Fibroblast of mammary gland (primary cell): Measurements from ENCODE around the gene AMMECR1L.
"Not testable (repeated sequence)": the region's sequence is repeated elsewhere in the genome, so short reads cannot be mapped to it uniquely, and the experiment has no call there.

Source experiments
- DNase-seq: peaks from one replicate; pipeline ENCODE4 v3.0.0-alpha.2; 2010; ENCODE audit warnings: low read depth
- H3K4me3 ChIP-seq: 2 replicates; pipeline ENCODE4 v1.5.1; 2011; ENCODE audit warnings: low read depth, mild to moderate bottlenecking, low read length, moderate library complexity; ENCODE audit not compliant: control insufficient read depth
- CTCF ChIP-seq: conservative IDR thresholded peaks from 2 replicates; pipeline ENCODE4 v1.5.1; 2011; ENCODE audit warnings: low read depth, low read length, inconsistent platforms; ENCODE audit not compliant: control insufficient read depth, insufficient read depth

AMMECR1L gene

GRCh38 chr2:127887776-127888130 is 2.0 kb upstream of the AMMECR1L start:
- peak; percentile 8 for DNase-seq
- peak overlapping the region; percentile 50 for H3K4me3 ChIP-seq
- no peak for TF ChIP-seq CTCF

- H3K4me3 ChIP-seq, result peak overlapping the region; percentile 50
- TF ChIP-seq CTCF, result no peak
- DNase-seq, result peak; percentile 14
Measured at GRCh38 chr2:127887082-127887775, 1.5 kb upstream of the AMMECR1L start.

- H3K4me3 ChIP-seq, result peak overlapping the region; percentile 50
- not testable (repeated sequence) for DNase-seq
Measured at GRCh38 chr2:127886593-127886935, 808 bp upstream of the AMMECR1L start.

GRCh38 chr2:127884861-127885740 is 655 bp downstream of the AMMECR1L start:
- DNase-seq, result peak; percentile 21
- H3K4me3 ChIP-seq, result peak overlapping the region; percentile 60

- peak overlapping the region; percentile 60 for H3K4me3 ChIP-seq
- peak; percentile 85 for DNase-seq
- TF ChIP-seq CTCF, result no peak
Measured at GRCh38 chr2:127884436-127884835, 1.3 kb downstream of the AMMECR1L start.

- no peak for TF ChIP-seq CTCF
- no peak for DNase-seq
- H3K4me3 ChIP-seq, result no peak overlapping the region
Measured at GRCh38 chr2:127879899-127880298, 5.9 kb downstream of the AMMECR1L start.

GRCh38 chr2:127877626-127878025 is 8.1 kb downstream of the AMMECR1L start:
- no peak for TF ChIP-seq CTCF
- peak; percentile 21 for DNase-seq
- H3K4me3 ChIP-seq, result no peak overlapping the region

GRCh38 chr2:127877136-127877535 is 8.6 kb downstream of the AMMECR1L start:
- no peak for DNase-seq
- no peak for TF ChIP-seq CTCF
- no peak overlapping the region for H3K4me3 ChIP-seq
